ENCODE results near the gene FSTL3.
"Not testable (repeated sequence)": the region's sequence is repeated elsewhere in the genome, so short reads cannot be mapped to it uniquely, and the experiment has no call there.

The FSTL3 gene

DNA sequence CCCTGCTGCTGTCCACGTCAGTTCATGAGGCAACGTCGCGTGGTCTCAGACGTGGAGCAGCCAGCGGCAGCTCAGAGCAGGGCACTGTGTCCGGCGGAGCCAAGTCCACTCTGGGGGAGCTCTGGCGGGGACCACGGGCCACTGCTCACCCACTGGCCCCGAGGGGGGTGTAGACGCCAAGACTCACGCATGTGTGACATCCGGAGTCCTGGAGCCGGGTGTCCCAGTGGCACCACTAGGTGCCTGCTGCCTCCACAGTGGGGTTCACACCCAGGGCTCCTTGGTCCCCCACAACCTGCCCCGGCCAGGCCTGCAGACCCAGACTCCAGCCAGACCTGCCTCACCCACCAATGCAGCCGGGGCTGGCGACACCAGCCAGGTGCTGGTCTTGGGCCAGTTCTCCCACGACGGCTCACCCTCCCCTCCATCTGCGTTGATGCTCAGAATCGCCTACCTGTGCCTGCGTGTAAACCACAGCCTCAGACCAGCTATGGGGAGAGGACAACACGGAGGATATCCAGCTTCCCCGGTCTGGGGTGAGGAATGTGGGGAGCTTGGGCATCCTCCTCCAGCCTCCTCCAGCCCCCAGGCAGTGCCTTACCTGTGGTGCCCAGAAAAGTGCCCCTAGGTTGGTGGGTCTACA, 6.6 kb downstream of the FSTL3 start:
- DNase-seq: no peak

DNA sequence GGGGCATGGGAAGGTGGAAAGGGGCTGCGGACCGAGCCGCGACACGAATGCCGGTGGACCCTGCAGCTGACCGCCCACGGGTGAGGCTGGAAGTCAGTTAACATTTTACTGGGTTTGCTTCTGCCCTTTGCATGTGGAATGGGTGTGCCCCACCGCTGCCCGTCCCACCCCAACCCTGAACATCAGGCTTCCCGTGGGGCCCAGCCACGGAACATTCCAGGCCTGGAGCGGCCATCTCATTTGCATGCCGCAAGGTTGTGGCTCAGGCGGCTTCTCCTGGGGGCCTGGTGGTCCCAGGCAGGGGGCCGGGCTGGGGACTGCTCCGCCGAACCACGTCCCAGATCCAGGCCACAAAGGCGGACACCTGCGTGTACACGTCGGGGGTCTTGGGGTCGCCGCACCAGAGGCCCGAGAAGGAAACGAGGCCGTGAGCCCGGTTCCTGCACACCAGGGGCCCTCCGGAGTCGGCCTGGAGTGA, 9.3 kb downstream of the FSTL3 start:
- DNase-seq: no peak

DNA sequence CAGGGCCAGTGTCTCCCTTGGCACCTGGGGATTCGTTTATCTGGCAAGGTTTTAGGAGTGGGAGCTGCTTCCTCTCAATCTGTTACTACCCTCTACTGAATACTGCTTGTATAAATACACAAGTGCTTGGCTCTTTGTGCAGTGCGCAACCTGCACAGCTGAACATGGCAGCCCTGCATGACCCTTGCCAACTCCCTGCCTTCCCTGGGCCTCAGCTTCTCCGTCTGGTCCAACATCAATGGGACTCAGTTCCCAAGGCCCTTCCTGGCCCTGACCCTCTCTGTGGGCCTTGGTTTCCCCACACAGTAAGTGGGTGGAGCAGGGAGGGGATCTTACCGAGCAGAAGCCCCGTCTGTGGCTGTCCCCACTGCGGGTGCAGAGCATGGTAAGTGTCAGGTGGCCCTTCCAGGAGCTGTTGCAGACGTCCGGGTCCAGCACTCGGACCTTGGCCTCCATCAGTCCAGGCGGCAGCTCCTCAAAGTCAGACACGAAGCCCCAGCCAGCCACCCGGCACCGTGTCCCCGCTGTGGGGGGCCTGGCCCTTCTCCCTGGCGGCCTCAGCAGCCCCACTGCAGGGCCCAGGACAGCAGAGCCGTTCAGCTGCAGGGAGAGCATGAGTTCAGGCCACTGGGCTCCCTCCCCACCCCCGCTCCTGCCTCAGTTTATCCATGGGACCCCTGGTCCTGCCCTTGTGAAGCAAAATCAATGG, 10.6 kb downstream of the FSTL3 start:
- DNase-seq: no peak

DNA sequence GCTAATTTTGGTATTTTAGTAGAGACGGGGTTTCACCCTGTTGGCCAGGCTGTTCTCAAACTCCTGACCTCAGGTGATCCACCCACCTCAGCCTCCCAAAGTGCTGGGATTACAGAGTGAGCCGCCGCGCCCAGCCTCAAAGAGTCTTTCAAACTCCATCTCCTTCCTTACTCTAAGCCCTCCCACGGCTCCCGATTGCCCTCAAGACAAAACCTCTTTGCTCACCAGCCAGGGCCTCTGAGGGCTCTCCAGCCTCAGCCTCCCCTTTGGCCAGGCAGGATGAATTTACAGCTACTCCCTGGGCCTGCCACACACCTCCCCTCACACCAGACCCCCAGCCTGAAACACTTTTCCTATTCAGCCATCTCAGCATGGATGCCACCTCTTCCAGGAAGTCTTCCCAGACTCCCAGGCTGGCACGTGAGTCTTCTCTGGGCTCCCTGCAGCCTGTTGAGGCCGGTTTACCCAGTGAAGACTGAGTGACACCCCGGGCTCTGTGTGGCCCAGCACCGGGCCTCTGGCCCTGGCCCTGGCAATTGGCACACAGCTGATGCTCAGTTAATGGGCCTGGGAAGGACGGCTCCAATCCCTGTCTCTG, 11.5 kb downstream of the FSTL3 start:
- DNase-seq: no peak

DNA sequence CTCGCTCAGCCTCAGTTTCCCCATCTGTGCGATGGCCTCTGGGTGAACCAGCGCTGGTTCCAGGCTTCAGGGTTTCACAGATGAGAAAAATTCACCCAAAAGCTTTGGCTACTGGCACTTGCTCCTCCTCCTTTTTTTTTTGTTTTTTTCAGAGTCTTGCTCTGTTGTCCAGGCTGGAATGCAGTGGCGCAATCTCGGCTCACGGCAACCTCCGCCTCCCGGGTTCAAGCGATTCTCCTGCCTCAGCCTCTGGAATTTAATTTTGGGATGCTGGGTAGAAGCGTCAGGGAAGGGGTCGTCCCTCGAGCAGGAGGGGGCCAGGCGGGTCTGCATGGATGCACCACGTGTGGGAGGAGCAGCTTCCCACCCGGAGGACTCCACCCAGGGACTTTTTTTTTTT, 12.0 kb downstream of the FSTL3 start:
- no peak for DNase-seq

DNA sequence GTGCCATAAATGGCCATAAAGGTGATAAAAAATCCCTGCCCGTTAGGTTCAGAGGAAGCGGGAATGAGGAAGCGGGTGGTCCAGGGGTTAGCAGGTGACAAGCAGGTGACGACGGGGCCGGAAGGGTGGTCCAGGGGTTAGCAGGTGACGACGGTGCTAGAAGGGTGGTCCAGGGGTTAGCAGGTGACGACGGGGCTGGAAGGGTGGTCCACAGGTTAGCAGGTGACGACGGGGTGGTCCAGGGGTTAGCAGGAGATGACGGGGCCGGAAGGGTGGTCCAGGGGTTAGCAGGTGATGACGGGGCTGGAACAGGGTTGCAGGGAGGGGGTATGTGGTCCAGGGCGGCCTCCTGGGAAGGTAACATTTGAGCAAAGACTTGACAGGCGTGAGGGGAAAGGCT, 12.8 kb downstream of the FSTL3 start:
- no peak for DNase-seq

DNA sequence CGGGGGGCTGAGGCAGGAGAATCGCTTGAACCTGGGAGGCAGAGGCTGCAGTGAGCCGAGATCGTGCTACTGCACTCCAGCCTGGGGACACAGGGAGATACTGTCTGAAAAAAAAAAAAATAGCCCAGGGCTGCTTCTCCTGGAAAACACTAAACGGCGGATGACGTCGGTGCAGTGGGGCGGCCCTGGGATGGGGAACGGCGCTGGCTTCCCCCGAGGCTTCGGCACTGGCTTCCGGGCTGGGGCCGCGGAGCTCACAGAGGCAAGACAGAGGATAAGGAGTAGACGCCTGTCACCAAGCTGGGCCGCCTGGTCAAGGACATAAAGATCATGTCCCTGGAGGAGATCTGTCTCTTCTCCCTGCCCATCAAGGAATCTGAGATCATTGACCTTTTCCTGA, 14.0 kb downstream of the FSTL3 start:
- DNase-seq: no peak

DNA sequence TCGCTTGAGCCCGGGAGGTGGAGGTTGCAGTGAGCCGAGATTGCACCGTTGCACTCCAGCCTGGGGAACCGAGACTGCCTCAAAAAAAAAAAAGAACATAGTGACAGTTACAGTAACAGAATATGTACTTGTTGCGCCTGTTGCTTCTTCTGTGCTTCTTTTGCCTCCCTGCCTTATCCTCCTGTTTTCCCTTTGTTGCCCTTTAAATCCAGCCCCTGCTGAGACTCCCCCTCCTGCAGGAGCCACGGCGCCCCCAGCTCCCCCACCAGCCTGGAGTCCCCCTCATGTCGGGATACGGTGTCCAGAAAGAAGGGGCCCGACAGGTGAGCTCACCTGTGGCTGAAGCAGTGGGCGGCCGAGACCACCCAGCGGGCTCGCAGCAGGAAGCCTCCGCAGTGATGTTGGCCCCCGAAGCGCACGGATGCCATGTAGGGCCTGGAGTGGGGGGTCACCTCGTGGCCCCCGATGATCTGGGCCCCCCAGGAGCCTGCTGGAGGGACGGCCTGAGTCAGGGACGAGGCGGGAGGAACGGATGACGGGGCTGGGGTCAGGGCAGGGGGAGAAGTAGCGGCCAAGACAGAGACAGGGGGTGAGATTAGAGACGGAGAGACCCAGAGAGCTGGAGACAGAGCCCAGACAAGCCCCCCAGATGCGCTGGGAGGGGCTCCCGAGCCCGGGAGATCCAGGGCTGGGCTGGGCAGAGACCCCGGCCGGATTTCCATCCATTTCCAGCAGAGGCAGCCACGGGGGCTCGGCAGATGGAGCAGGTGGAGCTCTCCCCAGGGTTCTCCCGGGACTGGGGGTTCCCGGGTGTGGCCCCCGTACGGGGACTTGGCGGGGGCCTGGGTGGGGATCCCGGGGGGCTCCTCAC, 18.5 kb downstream of the FSTL3 start:
- DNase-seq: no peak

DNA sequence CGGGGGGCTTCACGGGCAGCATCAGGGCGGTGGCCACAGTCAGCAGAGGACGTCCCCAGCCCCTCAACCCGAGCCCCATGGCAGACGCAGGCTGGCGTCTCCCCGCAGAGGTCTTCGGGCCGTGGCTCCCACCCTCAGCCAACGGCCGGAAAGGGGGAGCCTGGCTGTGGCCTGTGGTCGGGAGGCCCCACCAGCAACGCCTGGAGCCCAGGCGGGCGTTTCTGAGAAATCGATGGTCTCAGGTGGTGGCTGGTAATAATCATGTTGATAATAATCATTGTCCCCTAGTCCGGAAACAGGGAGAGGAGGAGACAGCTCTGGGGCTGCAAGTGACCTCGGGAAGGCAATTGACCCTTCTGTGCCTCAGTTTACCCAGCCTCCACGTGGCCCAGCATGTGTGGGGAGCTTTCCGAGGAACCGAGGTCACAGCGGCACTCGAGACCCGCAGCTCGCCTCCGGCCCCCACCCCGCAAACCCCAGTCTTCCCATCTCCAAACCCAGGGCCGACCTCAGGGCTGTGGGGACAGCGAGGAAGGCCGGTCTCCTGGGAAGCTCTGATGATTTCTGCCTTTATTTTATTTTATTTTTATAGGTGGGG, 19.3 kb downstream of the FSTL3 start, which contains the start of gene PRSS57:
Gene PRSS57 (minus strand): TSS at position 101 of the 598 bp plus-strand sequence. CDS start 22 bp downstream, at position 79.
- no peak for DNase-seq

DNA sequence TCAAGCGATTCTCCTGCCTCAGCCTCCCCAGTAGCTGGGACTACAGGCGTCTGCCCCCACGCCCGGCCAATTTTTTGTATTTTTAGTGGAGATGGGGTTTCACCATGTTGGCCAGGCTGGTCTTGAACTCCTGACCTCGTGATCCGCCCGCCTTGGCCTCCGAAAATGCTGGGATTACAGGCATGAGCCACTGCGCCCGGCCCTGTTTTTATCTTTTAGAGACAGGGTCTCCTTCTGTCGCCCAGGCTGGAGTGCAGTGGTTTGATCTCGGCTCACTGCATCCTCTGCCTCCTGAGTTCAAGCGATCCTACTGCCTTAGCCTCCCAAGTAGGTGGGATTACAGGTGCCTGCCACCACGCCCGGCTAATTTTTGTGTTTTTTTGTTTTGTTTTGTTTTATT, 22.3 kb downstream of the FSTL3 start:
- DNase-seq: not testable (repeated sequence)

DNA sequence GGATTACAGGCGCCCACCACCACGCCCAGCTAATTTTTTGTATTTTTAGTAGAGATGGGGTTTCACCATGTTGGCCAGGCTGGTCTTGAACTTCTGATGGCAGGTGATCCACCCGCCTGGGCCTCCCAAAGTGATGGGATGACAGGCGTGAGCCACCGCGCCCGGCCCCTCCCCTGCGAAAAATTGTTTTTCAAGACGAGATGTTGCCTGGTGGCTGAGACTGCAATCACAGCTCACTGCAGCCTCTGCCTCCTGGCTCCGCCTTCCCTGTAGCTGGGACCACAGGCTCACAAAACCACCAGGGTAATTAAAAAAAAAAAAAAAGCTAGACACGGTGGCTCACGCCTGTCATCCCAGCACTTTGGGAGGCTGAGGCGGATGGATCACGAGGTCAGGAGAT, 23.7 kb downstream of the FSTL3 start:
- DNase-seq: not testable (repeated sequence)

DNA sequence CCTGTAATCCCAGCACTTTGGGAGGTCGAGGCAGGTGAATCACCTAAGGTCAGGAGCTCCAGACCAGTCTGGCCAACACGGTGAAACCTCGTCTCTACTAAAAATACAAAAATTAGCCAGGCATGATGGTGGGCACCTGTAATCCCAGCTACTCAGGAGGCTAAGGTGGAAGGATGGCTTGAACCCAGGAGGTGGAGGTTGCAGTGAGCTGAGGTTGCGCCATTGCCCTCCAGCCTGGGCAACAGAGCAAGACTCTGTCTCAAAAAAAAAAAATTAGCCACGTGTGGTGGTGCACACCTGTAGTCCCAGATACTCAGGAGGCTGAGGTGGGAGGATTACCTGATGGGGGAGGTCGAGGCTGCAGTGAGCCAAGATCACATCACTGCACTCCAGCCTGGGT, 26.7 kb downstream of the FSTL3 start:
- not testable (repeated sequence) for DNase-seq

DNA sequence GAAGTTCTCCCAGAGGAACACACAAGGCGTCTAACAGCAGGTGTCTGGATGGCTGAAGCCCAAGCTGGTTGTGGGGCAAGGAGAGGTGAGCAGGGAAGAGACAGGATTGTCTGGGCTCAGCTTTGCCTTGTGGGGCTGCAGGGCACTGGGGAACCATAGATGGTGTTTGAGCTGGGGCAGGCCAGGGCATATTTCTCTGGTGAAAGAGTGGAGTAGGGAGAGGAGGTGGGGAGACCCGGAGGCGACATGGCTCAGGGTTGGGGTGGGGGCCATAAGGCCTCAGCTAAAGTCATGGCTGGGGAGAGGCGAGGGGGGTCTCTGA, 27.1 kb downstream of the FSTL3 start:
- DNase-seq: no peak

DNA sequence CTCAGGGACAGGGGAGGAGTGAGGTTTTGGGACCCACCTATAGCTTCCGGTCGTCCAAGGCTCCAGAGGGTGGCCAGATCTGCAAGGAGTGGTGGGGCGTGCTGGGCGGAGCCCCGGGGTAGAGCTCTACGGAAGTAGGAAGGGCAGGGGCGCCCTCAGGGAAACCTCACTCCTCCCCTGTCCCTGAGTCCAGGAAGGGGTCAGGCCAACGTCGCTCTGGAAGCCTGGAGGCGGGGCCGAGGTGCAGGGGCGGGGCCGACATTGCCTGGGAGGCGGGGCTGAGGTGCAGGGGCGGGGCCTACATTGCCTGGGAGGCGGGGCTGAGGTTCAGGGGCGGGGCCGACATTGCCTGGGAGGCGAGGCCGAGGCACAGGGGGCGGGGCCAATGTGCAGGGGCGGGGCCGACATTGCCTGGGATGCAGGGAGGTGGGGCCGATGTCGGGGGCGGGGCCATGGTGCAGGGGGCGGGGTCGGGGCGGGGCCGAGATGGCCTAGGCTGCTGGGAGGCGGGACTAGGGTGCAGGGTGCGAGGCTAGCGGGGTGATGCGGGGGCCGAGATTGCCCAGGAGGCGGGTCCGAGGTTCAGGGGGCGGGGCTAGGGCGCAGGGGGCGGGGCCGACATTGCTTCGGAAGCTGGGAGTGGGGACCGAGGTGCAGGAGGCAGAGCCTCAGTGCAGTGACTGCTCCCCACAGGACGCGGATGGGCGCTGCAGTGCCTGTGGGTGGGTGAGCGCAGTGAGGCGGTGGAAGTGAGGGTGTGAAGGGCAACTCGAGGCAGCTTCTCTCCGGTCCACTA, 27.7 kb downstream of the FSTL3 start:
- peak; percentile 10 for DNase-seq

DNA sequence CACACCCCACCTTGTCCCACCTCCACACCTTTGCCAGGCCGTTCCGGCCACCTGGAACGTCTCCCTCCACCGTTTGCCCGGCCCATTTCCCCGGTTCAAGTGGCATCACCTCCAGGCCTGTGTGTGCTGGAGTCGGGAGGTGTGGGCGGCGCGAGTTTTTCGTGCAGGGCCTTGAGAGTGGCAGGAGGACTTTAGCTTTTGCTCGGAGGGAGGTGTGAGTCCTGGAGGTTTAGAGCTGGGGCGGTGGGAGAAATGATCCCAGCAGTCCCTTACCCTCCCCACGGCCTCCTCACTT, 28.2 kb downstream of the FSTL3 start:
- no peak for DNase-seq

DNA sequence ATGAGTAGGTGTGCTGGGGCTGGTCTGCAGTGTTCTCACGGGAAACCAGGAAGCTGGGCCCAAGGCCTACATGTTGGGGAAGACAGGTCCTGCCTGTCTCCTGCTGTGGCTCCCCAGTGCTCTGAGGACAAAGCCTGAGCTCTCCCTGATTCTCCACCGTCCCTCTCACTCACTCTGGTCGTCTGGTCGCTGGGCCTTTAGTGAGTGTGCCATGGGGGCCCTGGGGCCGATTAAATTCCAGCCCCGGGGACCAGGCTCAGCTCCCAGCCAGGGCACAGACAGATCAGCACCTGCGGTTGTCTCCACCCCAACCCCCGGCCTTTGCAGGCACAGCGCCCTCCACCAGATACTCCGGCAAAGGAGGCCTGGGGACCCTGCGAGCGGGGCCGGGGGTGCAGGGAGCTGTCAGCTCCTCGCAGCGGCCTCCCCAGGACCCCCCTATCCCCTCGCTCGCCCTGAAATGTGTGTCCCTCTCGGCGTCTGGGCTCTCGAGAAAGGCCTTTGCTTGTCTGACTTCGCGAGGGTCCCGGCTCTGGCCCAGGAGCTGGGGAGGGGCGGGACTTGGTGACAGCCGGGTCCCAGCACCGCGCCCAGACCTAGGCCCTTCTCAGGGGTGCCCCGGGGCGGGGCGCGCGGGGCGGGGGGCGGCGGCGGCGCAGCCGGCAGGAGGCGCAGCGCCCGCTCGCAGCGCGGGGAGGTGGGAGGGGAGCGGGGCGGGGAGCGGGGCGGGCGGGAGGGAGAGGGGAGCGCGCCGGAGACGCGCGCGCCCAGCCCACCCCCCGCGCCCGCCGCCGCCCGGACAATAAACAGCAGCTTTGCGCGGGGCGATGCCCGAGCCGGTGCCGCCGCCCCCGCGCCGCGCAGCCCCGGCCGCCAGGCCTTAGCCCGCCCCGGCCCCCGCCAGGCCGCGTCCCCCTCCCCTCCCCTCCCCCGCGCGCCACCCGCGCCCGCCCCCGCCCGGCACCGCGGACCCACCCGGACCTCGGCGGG, 32.3 kb downstream of the FSTL3 start, which contains the start of gene PALM:
Gene PALM (plus strand): TSS at position 782 of the 990 bp plus-strand sequence. CDS start 212 bp downstream, outside the sequence.
- no peak for DNase-seq

DNA sequence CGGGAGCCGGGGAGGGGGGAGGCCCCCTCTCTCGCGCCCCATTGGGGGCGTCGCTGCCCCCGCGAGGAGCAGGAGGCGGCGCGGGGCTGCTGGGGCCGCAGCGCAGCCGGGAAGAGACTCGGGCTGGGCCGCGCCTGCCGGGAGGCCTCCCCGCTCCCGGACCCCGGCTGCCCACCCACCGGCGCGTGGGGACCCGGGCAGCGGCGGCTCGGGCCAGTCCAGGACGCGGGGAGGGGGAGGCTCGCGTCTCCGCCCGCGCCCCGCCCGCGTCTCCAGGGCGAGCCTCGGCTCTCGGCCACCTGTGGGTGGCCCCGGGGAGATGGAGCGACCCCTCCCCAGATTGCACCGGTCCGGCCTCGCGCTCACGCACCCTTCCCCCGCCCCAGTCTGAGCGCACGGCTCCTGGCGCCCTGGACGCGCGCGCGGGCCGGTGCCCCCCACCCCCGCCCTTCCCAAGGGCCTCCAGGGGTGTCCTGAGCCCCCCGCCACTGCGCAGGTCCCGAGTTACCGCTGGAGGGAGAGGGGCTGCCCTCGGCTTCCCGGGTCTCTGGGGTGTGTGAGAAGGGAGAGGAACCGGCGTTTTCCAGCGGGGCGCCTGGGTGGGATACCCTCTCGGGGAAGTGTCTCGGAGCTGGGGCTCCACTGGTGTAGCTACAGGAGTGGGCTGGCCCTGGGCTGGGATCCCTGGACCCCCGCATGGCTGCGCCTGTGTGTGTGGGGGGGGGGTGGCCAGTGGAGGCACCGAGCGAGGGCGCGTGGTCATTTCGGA, 33.2 kb downstream of the FSTL3 start:
- no peak for DNase-seq

DNA sequence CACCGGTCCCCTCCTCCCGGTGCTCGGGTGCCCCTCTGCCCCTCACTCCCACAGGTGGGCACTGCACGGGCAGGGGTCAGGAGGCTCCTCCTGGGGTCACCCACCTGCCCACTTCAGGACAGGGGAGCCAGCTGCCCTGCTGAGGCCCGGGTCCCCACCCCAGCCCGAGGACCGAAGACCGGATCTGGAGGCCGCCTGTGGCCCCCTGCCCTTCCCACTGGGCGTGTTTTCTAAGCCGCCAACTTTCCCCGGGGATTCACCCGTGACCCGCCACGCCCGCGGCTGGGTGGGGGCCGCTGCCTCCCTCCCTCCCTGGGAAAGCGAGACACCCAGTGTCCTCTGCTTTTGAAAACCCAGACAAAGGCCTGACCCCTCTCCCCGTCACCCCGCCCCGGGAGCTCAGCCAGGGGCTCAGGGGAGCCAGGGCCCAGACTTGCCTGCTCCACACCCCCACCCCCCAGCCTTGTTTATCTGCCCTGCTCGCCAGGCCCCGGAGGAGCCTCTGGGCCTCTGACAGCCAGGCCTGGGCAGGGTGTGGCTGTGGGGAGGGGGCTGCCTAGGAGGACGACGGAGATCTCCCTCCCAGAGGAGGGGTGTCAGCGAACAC, 33.9 kb downstream of the FSTL3 start:
- no peak for DNase-seq

DNA sequence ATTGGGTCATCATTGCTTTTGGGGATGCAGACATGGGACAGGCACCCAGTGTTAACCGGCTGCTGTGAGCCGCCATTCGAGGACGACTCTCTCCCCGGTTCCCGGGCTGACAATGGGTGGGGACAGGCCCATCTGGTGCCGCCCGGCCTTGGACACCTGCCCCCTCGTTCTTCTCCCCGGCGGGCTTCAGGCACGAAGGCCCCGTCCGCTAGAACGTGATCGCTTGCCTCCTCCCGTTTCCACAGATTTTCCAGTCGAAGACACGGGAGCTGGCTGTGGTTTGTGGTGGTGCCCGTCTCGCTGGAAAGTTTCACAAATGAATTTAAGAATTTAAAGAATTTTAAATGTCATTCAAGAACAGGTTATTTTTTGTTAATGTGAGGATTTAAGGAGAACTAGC, 34.6 kb downstream of the FSTL3 start:
- no peak for DNase-seq

DNA sequence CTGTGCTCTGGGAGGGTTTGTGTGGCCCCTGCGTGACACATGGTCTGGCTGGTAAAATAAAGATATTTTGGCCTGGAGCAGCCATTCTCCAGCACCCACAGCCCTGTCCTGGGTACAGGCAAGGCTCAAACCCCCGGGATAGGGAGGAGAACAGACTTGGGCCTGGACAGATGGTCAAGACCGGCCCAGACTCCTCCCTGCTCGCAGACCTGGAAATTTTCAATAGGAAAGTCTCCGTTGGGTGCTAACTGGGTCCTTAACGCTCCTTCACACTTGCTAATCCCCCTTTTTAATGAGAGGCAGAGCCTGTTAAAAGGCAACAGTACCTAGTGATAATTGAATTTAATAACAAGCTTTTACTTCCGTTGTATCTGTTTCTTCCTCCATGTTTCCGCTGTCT, 35.1 kb downstream of the FSTL3 start:
- DNase-seq: no peak
